ENCODE measurements around the gene LRRC32. TPM values are rescaled to one million over a fixed set of nuclear protein-coding genes. Genes with fewer than 3 reads are reported as not detected.

Gene LRRC32
- under 1 TPM; 0.23 to 0.32 TPM for total RNA-seq

GRCh38 chr11:76670485-76671236 is at the start of gene LRRC32:
LRRC32 (minus strand) TSS chr11:76670747; CDS start chr11:76665954, 4,793 bp downstream.
- Mint-ChIP-seq H3K9me3 (ENCODE audit: insufficient read depth) (no peaks in the 10 kb centered on the region), H3K27me3 (ENCODE audit: low read depth) (peaks cover 27% of the 10 kb centered on the region), H3K27ac (no peak within 1 kb of the TSS), H3K36me3 (ENCODE audit: low read depth) (no peaks in the 10 kb centered on the region), H3K4me1 (ENCODE audit: low read depth) (peaks cover 39% of the 10 kb centered on the region), H3K4me3 (peak within 1 kb of the TSS; percentile 36)
- DNase-seq = no peak
- POLR2A ChIA-PET = interaction anchor here (1.0 kb wide), 1 partner anchor 15 kb away, joined by 3 read pairs; no protein-coding TSS in a partner anchor
- peak; percentile 24 for ATAC-seq
- CTCF ChIA-PET = interaction anchor here (0.9 to 1.5 kb wide), 2 partner anchors 11 to 463 kb away, joined by 3 to 5 read pairs; no protein-coding TSS in a partner anchor

GRCh38 chr11:76719686-76720085 is 49.1 kb upstream of the LRRC32 start:
- Mint-ChIP-seq H3K4me1 (ENCODE audit: low read depth) (peaks cover 6% of the 10 kb centered on the region), H3K9me3 (ENCODE audit: insufficient read depth) (no peaks in the 10 kb centered on the region), H3K36me3 (ENCODE audit: low read depth) (no peaks in the 10 kb centered on the region), H3K27me3 (ENCODE audit: low read depth) (peaks cover 12% of the 10 kb centered on the region), H3K4me3 (no peak overlapping the region), H3K27ac (no peak overlapping the region)
- ATAC-seq (no peak), DNase-seq (no peak)
- CTCF ChIA-PET = interaction anchor here (7.3 kb wide), 1 partner anchor 82 kb away, joined by 91 read pairs; no protein-coding TSS in a partner anchor
- POLR2A ChIA-PET = no interaction called here

- H3K36me3 Mint-ChIP-seq (ENCODE audit: low read depth) = no peaks in the 10 kb centered on the region
- peaks cover 11% of the 10 kb centered on the region for H3K27me3 Mint-ChIP-seq (ENCODE audit: low read depth)
- ATAC-seq = no peak
- no peak overlapping the region for H3K27ac Mint-ChIP-seq
- ChIA-PET POLR2A (no interaction called here), CTCF (no interaction called here)
- peaks cover 6% of the 10 kb centered on the region for H3K4me1 Mint-ChIP-seq (ENCODE audit: low read depth)
- no peaks in the 10 kb centered on the region for H3K9me3 Mint-ChIP-seq (ENCODE audit: insufficient read depth)
- H3K4me3 Mint-ChIP-seq = no peak overlapping the region
- DNase-seq = no peak
These were observed 48.7 kb upstream of the LRRC32 start for GRCh38 chr11:76719281-76719680.

- no peak for ATAC-seq
- no peaks in the 10 kb centered on the region for H3K36me3 Mint-ChIP-seq (ENCODE audit: low read depth)
- no peaks in the 10 kb centered on the region for H3K9me3 Mint-ChIP-seq (ENCODE audit: insufficient read depth)
- no peak overlapping the region for H3K4me3 Mint-ChIP-seq
- peaks cover 6% of the 10 kb centered on the region for H3K27me3 Mint-ChIP-seq (ENCODE audit: low read depth)
- peaks cover 6% of the 10 kb centered on the region for H3K4me1 Mint-ChIP-seq (ENCODE audit: low read depth)
- DNase-seq = no peak
- no peak overlapping the region for H3K27ac Mint-ChIP-seq
- ChIA-PET POLR2A (no interaction called here), CTCF (interaction anchor here (1.4 kb wide), 1 partner anchor 19 kb away, joined by 3 read pairs; no protein-coding TSS in a partner anchor)
These were observed 47.3 kb upstream of the LRRC32 start for GRCh38 chr11:76717816-76718215.

- ChIA-PET POLR2A (no interaction called here), CTCF (interaction anchor here (1.1 to 1.4 kb wide), 2 partner anchors 19 to 202 kb away, joined by 3 read pairs; no protein-coding TSS in a partner anchor)
- ATAC-seq = no peak
- peaks cover 5% of the 10 kb centered on the region for H3K27me3 Mint-ChIP-seq (ENCODE audit: low read depth)
- H3K4me1 Mint-ChIP-seq (ENCODE audit: low read depth) = peaks cover 6% of the 10 kb centered on the region
- no peaks in the 10 kb centered on the region for H3K9me3 Mint-ChIP-seq (ENCODE audit: insufficient read depth)
- no peak overlapping the region for H3K27ac Mint-ChIP-seq
- no peak overlapping the region for H3K4me3 Mint-ChIP-seq
- H3K36me3 Mint-ChIP-seq (ENCODE audit: low read depth) = no peaks in the 10 kb centered on the region
- DNase-seq = no peak
These were observed 46.8 kb upstream of the LRRC32 start for GRCh38 chr11:76717369-76717768.

GRCh38 chr11:76716268-76716667 is 45.7 kb upstream of the LRRC32 start:
- H3K36me3 Mint-ChIP-seq (ENCODE audit: low read depth) = no peaks in the 10 kb centered on the region
- H3K27ac Mint-ChIP-seq = no peak overlapping the region
- ATAC-seq = no peak
- POLR2A ChIA-PET = no interaction called here
- no peaks in the 10 kb centered on the region for H3K9me3 Mint-ChIP-seq (ENCODE audit: insufficient read depth)
- CTCF ChIA-PET = interaction anchor here (1.1 kb wide), 1 partner anchor 203 kb away, joined by 3 read pairs; no protein-coding TSS in a partner anchor
- H3K27me3 Mint-ChIP-seq (ENCODE audit: low read depth) = no peaks in the 10 kb centered on the region
- no peak for DNase-seq
- no peak overlapping the region for H3K4me3 Mint-ChIP-seq
- no peaks in the 10 kb centered on the region for H3K4me1 Mint-ChIP-seq (ENCODE audit: low read depth)

- H3K9me3 Mint-ChIP-seq (ENCODE audit: insufficient read depth) = no peaks in the 10 kb centered on the region
- POLR2A ChIA-PET = no interaction called here
- H3K36me3 Mint-ChIP-seq (ENCODE audit: low read depth) = no peaks in the 10 kb centered on the region
- DNase-seq (no peak), ATAC-seq (no peak)
- H3K4me3 Mint-ChIP-seq = no peak overlapping the region
- no peak overlapping the region for H3K27ac Mint-ChIP-seq
- CTCF ChIA-PET = interaction anchor here (0.7 to 0.8 kb wide), 2 partner anchors 12 to 84 kb away, joined by 3 to 4 read pairs; no protein-coding TSS in a partner anchor
- no peaks in the 10 kb centered on the region for H3K4me1 Mint-ChIP-seq (ENCODE audit: low read depth)
- H3K27me3 Mint-ChIP-seq (ENCODE audit: low read depth) = no peaks in the 10 kb centered on the region
These were observed 43.9 kb upstream of the LRRC32 start for GRCh38 chr11:76714493-76714892.

GRCh38 chr11:76713499-76713898 is 43.0 kb upstream of the LRRC32 start:
- ATAC-seq = no peak
- H3K4me3 Mint-ChIP-seq = no peak overlapping the region
- POLR2A ChIA-PET = no interaction called here

GRCh38 chr11:76712125-76712524 is 41.6 kb upstream of the LRRC32 start:
- ChIA-PET POLR2A (no interaction called here), CTCF (no interaction called here)
- H3K27me3 Mint-ChIP-seq (ENCODE audit: low read depth) = peaks cover 2% of the 10 kb centered on the region
- no peaks in the 10 kb centered on the region for H3K9me3 Mint-ChIP-seq (ENCODE audit: insufficient read depth)
- H3K27ac Mint-ChIP-seq = no peak overlapping the region
- ATAC-seq = no peak
- no peak for DNase-seq
- no peaks in the 10 kb centered on the region for H3K36me3 Mint-ChIP-seq (ENCODE audit: low read depth)
- H3K4me1 Mint-ChIP-seq (ENCODE audit: low read depth) = no peaks in the 10 kb centered on the region
- H3K4me3 Mint-ChIP-seq = no peak overlapping the region

More at GRCh38 chr11:76713499-76713898, 43.0 kb upstream of the LRRC32 start:
- no peak overlapping the region for H3K27ac Mint-ChIP-seq
- CTCF ChIA-PET = interaction anchor here (0.7 to 0.8 kb wide), 2 partner anchors 11 to 85 kb away, joined by 3 to 4 read pairs; no protein-coding TSS in a partner anchor
- no peaks in the 10 kb centered on the region for H3K9me3 Mint-ChIP-seq (ENCODE audit: insufficient read depth)
- no peaks in the 10 kb centered on the region for H3K36me3 Mint-ChIP-seq (ENCODE audit: low read depth)
- DNase-seq = no peak
- no peaks in the 10 kb centered on the region for H3K4me1 Mint-ChIP-seq (ENCODE audit: low read depth)
- no peaks in the 10 kb centered on the region for H3K27me3 Mint-ChIP-seq (ENCODE audit: low read depth)

- H3K9me3 Mint-ChIP-seq (ENCODE audit: insufficient read depth) = no peaks in the 10 kb centered on the region
- POLR2A ChIA-PET = no interaction called here
- H3K4me1 Mint-ChIP-seq (ENCODE audit: low read depth) = no peaks in the 10 kb centered on the region
- ATAC-seq (no peak), DNase-seq (no peak)
- no peaks in the 10 kb centered on the region for H3K36me3 Mint-ChIP-seq (ENCODE audit: low read depth)
- peaks cover 2% of the 10 kb centered on the region for H3K27me3 Mint-ChIP-seq (ENCODE audit: low read depth)
- no peak overlapping the region for H3K27ac Mint-ChIP-seq
- CTCF ChIA-PET = no interaction called here
- no peak overlapping the region for H3K4me3 Mint-ChIP-seq
These were observed 39.2 kb upstream of the LRRC32 start for GRCh38 chr11:76709756-76710155.

- Mint-ChIP-seq H3K36me3 (ENCODE audit: low read depth) (no peaks in the 10 kb centered on the region), H3K27me3 (ENCODE audit: low read depth) (peaks cover 6% of the 10 kb centered on the region), H3K4me1 (ENCODE audit: low read depth) (no peaks in the 10 kb centered on the region), H3K9me3 (ENCODE audit: insufficient read depth) (no peaks in the 10 kb centered on the region), H3K4me3 (no peak overlapping the region), H3K27ac (no peak overlapping the region)
- ATAC-seq (no peak), DNase-seq (no peak)
- POLR2A ChIA-PET = interaction anchor here (0.5 kb wide), 1 partner anchor 486 kb away, joined by 3 read pairs; no protein-coding TSS in a partner anchor
- CTCF ChIA-PET = no interaction called here
These were observed 38.6 kb upstream of the LRRC32 start for GRCh38 chr11:76708972-76709660.

- no peak overlapping the region for H3K27ac Mint-ChIP-seq
- H3K36me3 Mint-ChIP-seq (ENCODE audit: low read depth) = no peaks in the 10 kb centered on the region
- H3K4me1 Mint-ChIP-seq (ENCODE audit: low read depth) = no peaks in the 10 kb centered on the region
- DNase-seq = no peak
- H3K4me3 Mint-ChIP-seq = no peak overlapping the region
- peaks cover 8% of the 10 kb centered on the region for H3K27me3 Mint-ChIP-seq (ENCODE audit: low read depth)
- POLR2A ChIA-PET = no interaction called here
- no peaks in the 10 kb centered on the region for H3K9me3 Mint-ChIP-seq (ENCODE audit: insufficient read depth)
- CTCF ChIA-PET = no interaction called here
- no peak for ATAC-seq
These were observed 36.8 kb upstream of the LRRC32 start for GRCh38 chr11:76707293-76707825.

Measured in activated CD8-positive, alpha-beta T cell treated with anti-CD3 and anti-CD28 coated beads, Interleukin-2, amount 10 ng/mL, durations not matched to agents 7 days and 5 days (primary cell).